Bronchial epithelial cell (primary cell): Measurements from ENCODE around the gene GAB3. TPM values are rescaled to one million over a fixed set of nuclear protein-coding genes. Genes with fewer than 3 reads are reported as not detected.

Source experiments
- DNase-seq: peaks from one replicate; pipeline ENCODE4 v3.0.0-alpha.2; 2010; ENCODE audit warnings: low read depth
- FAIRE-seq: peaks from 2 replicates; lab custom pipeline; 2011; peaks lifted over from hg19 to GRCh38; lab: Jason Lieb, UNC
- H3K27me3 ChIP-seq: 2 replicates; pipeline ENCODE4 v1.5.1; 2011; ENCODE audit warnings: low read length; ENCODE audit not compliant: control insufficient read depth, insufficient read depth
- H3K36me3 ChIP-seq: 2 replicates; pipeline ENCODE4 v1.5.1; 2011; ENCODE audit warnings: low read length; ENCODE audit not compliant: control insufficient read depth, insufficient read depth
- H3K4me3 ChIP-seq: 2 replicates; pipeline ENCODE4 v1.5.1; 2011; ENCODE audit warnings: mild to moderate bottlenecking, low read depth, low read length, control low read depth
- CTCF ChIP-seq: IDR thresholded peaks from 2 replicates; pipeline ENCODE4 v1.5.1; 2011; ENCODE audit warnings: mild to moderate bottlenecking, moderate library complexity, low read length, control low read depth, inconsistent platforms; ENCODE audit not compliant: insufficient read depth, severe bottlenecking
- total RNA-seq: library from RNA; depleted of rRNA; stranded (reverse); fragments of >200 nt; gene quantifications from 2 replicates; pipeline ENCODE4 v1.2.1, GENCODE V29; 2014

The GAB3 gene
- total RNA-seq, 1 donor from 2014 or later, result under 0.01 TPM

- no peak for FAIRE-seq
- no peak overlapping the region for H3K4me3 ChIP-seq
Measured at GRCh38 chrX:154730253-154730891, 20.5 kb downstream of the GAB3 start.

DNA sequence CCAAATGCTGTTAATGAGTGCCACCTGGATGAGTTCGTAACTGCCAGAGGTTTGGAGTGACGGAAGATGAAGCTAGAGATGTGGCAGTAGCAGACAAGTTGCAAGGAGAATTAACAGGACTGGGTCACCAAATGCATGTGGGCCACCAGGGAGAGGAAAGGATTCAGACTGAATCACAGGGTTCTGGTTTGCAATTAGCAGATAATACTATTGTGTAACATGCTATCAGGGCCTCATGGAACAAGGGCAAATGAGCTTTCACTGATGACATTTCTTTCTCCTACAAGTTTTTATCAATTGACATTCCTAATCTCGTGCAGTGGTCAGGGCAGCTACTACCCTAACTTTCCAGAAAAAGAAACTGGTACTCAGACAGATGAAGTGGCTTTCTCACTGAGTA is 21.4 kb downstream of the GAB3 start:
- Histone ChIP-seq H3K36me3 (no peaks in the 10 kb centered on the region), H3K4me3 (no peak overlapping the region), H3K27me3 (no peaks in the 10 kb centered on the region)
- TF ChIP-seq CTCF, result no peak
- DNase-seq (no peak), FAIRE-seq (no peak)

More at GRCh38 chrX:154730253-154730891, 20.5 kb downstream of the GAB3 start:
- Histone ChIP-seq H3K27me3 (no peaks in the 10 kb centered on the region), H3K36me3 (no peaks in the 10 kb centered on the region)
- no peak for DNase-seq
- TF ChIP-seq CTCF, result no peak

- H3K4me3 ChIP-seq, result no peak overlapping the region
- DNase-seq, result no peak
- H3K27me3 ChIP-seq, result no peaks in the 10 kb centered on the region
- no peak for FAIRE-seq
- TF ChIP-seq CTCF, result no peak
- no peaks in the 10 kb centered on the region for H3K36me3 ChIP-seq
Measured at GRCh38 chrX:154728431-154729190, 22.3 kb downstream of the GAB3 start.

- no peak for TF ChIP-seq CTCF
- H3K4me3 ChIP-seq, result no peak overlapping the region
- FAIRE-seq (no peak), DNase-seq (peak; percentile 55)
- H3K27me3 ChIP-seq, result no peaks in the 10 kb centered on the region
- H3K36me3 ChIP-seq, result no peaks in the 10 kb centered on the region
Measured at GRCh38 chrX:154727871-154728270, 23.0 kb downstream of the GAB3 start.

DNA sequence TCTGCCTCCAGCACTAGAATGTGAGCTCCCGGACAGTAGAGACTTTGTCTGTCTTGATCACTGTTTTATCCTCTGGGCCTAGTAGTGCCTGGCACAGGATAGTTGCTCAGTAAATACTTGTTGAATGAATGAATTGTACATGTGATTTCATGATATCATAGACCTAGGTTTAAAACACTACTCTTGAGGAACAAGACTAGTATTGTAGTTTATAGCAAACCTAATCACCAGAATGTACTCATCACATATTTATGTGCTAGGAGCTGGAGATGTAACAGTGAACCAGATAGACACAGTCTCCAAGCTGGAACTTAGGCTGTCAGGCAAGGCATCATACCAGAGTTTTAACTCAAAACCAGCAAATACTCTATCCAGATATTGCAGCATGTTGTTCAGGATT is 23.5 kb downstream of the GAB3 start:
- Histone ChIP-seq H3K4me3 (no peak overlapping the region), H3K36me3 (no peaks in the 10 kb centered on the region), H3K27me3 (no peaks in the 10 kb centered on the region)
- FAIRE-seq (no peak), DNase-seq (peak; percentile 36)
- TF ChIP-seq CTCF, result no peak
